Testis (tissue), 3 donors: Measurements from ENCODE around the gene POP4. TPM values are rescaled to one million over a fixed set of nuclear protein-coding genes. Genes with fewer than 3 reads are reported as not detected.

Experiments used
- DNase-seq: peaks from one replicate; pipeline ENCODE4 v3.0.0-alpha.2; 2019
- H3K27ac ChIP-seq, 2 donors: fragments of 200-600 bp; sonication (generic); one replicate each; pipeline ENCODE4 v1.5.1; 2019
- H3K27me3 ChIP-seq: fragments of 200-600 bp; sonication (generic); one replicate; pipeline ENCODE4 v1.5.1; 2019
- H3K36me3 ChIP-seq: fragments of 200-600 bp; sonication (generic); one replicate; pipeline ENCODE4 v1.5.1; 2017; ENCODE audit warnings: low read depth; ENCODE audit errors: missing control alignments
- H3K4me1 ChIP-seq: fragments of 200-600 bp; sonication (generic); one replicate; pipeline ENCODE4 v1.5.1; 2019
- H3K4me3 ChIP-seq, 2 donors: fragments of 200-600 bp; sonication (generic); one replicate each; pipeline ENCODE4 v1.5.1; 2017 to 2019
- H3K9me3 ChIP-seq: fragments of 200-600 bp; sonication (generic); one replicate; pipeline ENCODE4 v1.5.1; 2017
- CTCF ChIP-seq, 3 experiments: fragments of 450-650 bp in 2 of 3; fragments of 200-600 bp in 1 of 3; sonication (generic) in 1 of 3; IDR thresholded peaks; one replicate each; pipeline ENCODE4 v1.5.1; 2016 to 2019; ENCODE audit warnings: antibody characterized with exemption in 3 of 3, mild to moderate bottlenecking in 2 of 3, moderate library complexity in 1 of 3
- POLR2A ChIP-seq: fragments of 450-650 bp; IDR thresholded peaks from one replicate; pipeline ENCODE4 v1.6.1; 2017; ENCODE audit warnings: antibody characterized with exemption, mild to moderate bottlenecking, moderate library complexity
- WGBS, 2 donors: methylation state at CpG; one replicate each; pipeline ENCODE4 v1.1.5; 2018; 5-methylcytosine and 5-hydroxymethylcytosine counted together
- intact Hi-C: fragments of 100-400 bp; cut with DNase I; formaldehyde crosslinking; loops from one replicate; pipeline ENCODE4 v1.15.1; 2023; ENCODE audit warnings: low total_unique reads
- polyA plus RNA-seq: library from polyadenylated mRNA; stranded (reverse); fragments of 350-450 nt; fragmentation: Illumina TruSeq; extraction: RNeasy Lipid Tissue Mini Kit (QIAGEN cat#74804); gene quantifications from one replicate; pipeline ENCODE4 v1.2.3, GENCODE V29; 2014; ENCODE audit warnings: low read depth, low replicate concordance; ENCODE audit not compliant: insufficient read depth
- total RNA-seq, 2 donors: library from RNA; depleted of rRNA; stranded (reverse); fragments of >200 nt; gene quantifications; one replicate each; pipeline ENCODE4 v1.2.3, GENCODE V29; 2016

Gene POP4
- total and polyA plus RNA-seq, 3 donors from 2014 or later: 79.8 to 127 (median 82.4) TPM

GRCh38 chr19:29576046-29576606 is 30.0 kb upstream of the POP4 start:
- no peak overlapping the region for H3K27ac ChIP-seq
- no peak for DNase-seq
- no peak overlapping the region for H3K4me3 ChIP-seq
- no peaks in the 10 kb centered on the region for H3K27me3 ChIP-seq
- 33 to 38% methylated on average over 9 to 14 of the region's 14 CpGs for WGBS, 2 donors
- no peaks in the 10 kb centered on the region for H3K4me1 ChIP-seq
- H3K9me3 ChIP-seq: no peaks in the 10 kb centered on the region
- intact Hi-C loops: no loop called here
- no peak for TF ChIP-seq CTCF (IDR thresholded peaks at IDR 0.05)
- no peak for TF ChIP-seq POLR2A
- H3K36me3 ChIP-seq: no peaks in the 10 kb centered on the region

GRCh38 chr19:29576761-29577648 is 29.1 kb upstream of the POP4 start:
- TF ChIP-seq POLR2A (no peak), CTCF (IDR thresholded peaks at IDR 0.05) (no peak)
- H3K27me3 ChIP-seq: no peaks in the 10 kb centered on the region

GRCh38 chr19:29577649-29577963 is 28.5 kb upstream of the POP4 start:
- DNase-seq: no peak
- H3K36me3 ChIP-seq: no peaks in the 10 kb centered on the region
- no peak overlapping the region for H3K27ac ChIP-seq
- no peaks in the 10 kb centered on the region for H3K4me1 ChIP-seq
- H3K9me3 ChIP-seq: no peaks in the 10 kb centered on the region
- 62 to 77% methylated on average over 3 of the region's 3 CpGs for WGBS, 2 donors
- no peak overlapping the region for H3K4me3 ChIP-seq
- intact Hi-C loops: no loop called here
- no peak for TF ChIP-seq POLR2A
- TF ChIP-seq CTCF (IDR thresholded peaks at IDR 0.05): no peak
- H3K27me3 ChIP-seq: no peaks in the 10 kb centered on the region

More at GRCh38 chr19:29576761-29577648, 29.1 kb upstream of the POP4 start:
- 73 to 76% methylated on average over 15 of the region's 15 CpGs for WGBS, 2 donors
- no peak overlapping the region for H3K4me3 ChIP-seq
- DNase-seq: no peak
- intact Hi-C loops: no loop called here
- H3K4me1 ChIP-seq: no peaks in the 10 kb centered on the region
- no peaks in the 10 kb centered on the region for H3K36me3 ChIP-seq
- H3K9me3 ChIP-seq: no peaks in the 10 kb centered on the region
- no peak overlapping the region for H3K27ac ChIP-seq

- no peak overlapping the region for H3K4me3 ChIP-seq
Measured at GRCh38 chr19:29578349-29578748, 27.7 kb upstream of the POP4 start.

More at GRCh38 chr19:29578349-29578748, 27.7 kb upstream of the POP4 start:
- Histone ChIP-seq H3K4me1 (no peaks in the 10 kb centered on the region), H3K27me3 (no peaks in the 10 kb centered on the region), H3K9me3 (no peaks in the 10 kb centered on the region), H3K27ac (no peak overlapping the region), H3K36me3 (no peaks in the 10 kb centered on the region)
- intact Hi-C loops: no loop called here
- TF ChIP-seq CTCF (IDR thresholded peaks at IDR 0.05): no peak
- TF ChIP-seq POLR2A: no peak
- 77 to 80% methylated on average over 8 of the region's 8 CpGs for WGBS, 2 donors
- DNase-seq: no peak
